ENCODE data around the gene EBP. TPM values are rescaled to one million over a fixed set of nuclear protein-coding genes. Genes with fewer than 3 reads are reported as not detected.

The EBP gene
- total and polyA plus RNA-seq, 2 donors (not counting 1 experiment from before 2014, with no cell fraction given), result 61.0 to 93.5 TPM

- Histone ChIP-seq H3K4me1 (ENCODE audit: control insufficient read depth, extremely low read depth, insufficient read depth, low read length) (no peaks in the 10 kb centered on the region), H2AFZ (ENCODE audit: low read length) (peak overlapping the region; percentile 86)
- no peak for DNase-seq (ENCODE audit: low read depth in 2 of 2)
Measured at GRCh38 chrX:48509619-48510018, 12.0 kb upstream of the EBP start.

GRCh38 chrX:48511560-48511959, 10.0 kb upstream of the EBP start:
- peak; percentile 39 to 48 for TF ChIP-seq CTCF (conservative IDR thresholded peaks at IDR 0.05 in 1 of 2, IDR thresholded peaks at IDR 0.05 in 1 of 2; ENCODE audit: low read depth in 1 of 2, low read length in 2 of 2)
- TF ChIP-seq EZH2 (IDR thresholded peaks at IDR 0.05; ENCODE audit: low read length, missing control alignments), result no peak

More at GRCh38 chrX:48509619-48510018, 12.0 kb upstream of the EBP start:
- Histone ChIP-seq H4K20me1 (ENCODE audit: control insufficient read depth, extremely low read depth, insufficient read depth, low read length) (no peaks in the 10 kb centered on the region), H3K9me3 (ENCODE audit: control insufficient read depth, insufficient read depth, low read depth, low read length) (no peaks in the 10 kb centered on the region), H3K27me3 (ENCODE audit: control insufficient read depth, insufficient read depth, low read length) (no peaks in the 10 kb centered on the region), H3K36me3 (ENCODE audit: control insufficient read depth, insufficient read depth, low read length) (no peaks in the 10 kb centered on the region), H3K9ac (ENCODE audit: insufficient read depth, low read length) (no peak overlapping the region), H3K79me2 (ENCODE audit: control insufficient read depth, insufficient read depth, low read length) (no peaks in the 10 kb centered on the region), H3K4me3 (replicated peaks in 1 of 4; ENCODE audit: control extremely low read depth in 1 of 4, insufficient read depth in 1 of 4, low read depth in 3 of 4, low read length in 4 of 4) (peak overlapping the region; percentile 59 to 74 (median 67)), H3K27ac (ENCODE audit: insufficient read depth, low read length) (no peak overlapping the region), H3K4me2 (ENCODE audit: extremely low read depth, insufficient read depth, low read length) (peak overlapping the region; percentile 87)
- TF ChIP-seq EZH2 (IDR thresholded peaks at IDR 0.05; ENCODE audit: low read length, missing control alignments) (no peak), CTCF (conservative IDR thresholded peaks at IDR 0.05 in 1 of 2, IDR thresholded peaks at IDR 0.05 in 1 of 2; ENCODE audit: low read depth in 1 of 2, low read length in 2 of 2) (no peak)

GRCh38 chrX:48512371-48512935, 9.2 kb upstream of the EBP start:
- no peaks in the 10 kb centered on the region for H3K4me1 ChIP-seq (ENCODE audit: control insufficient read depth, extremely low read depth, insufficient read depth, low read length)
- H3K79me2 ChIP-seq (ENCODE audit: control insufficient read depth, insufficient read depth, low read length), result no peaks in the 10 kb centered on the region
- no peaks in the 10 kb centered on the region for H3K27me3 ChIP-seq (ENCODE audit: control insufficient read depth, insufficient read depth, low read length)
- H3K9ac ChIP-seq (ENCODE audit: insufficient read depth, low read length), result no peak overlapping the region
- no peaks in the 10 kb centered on the region for H3K9me3 ChIP-seq (ENCODE audit: control insufficient read depth, insufficient read depth, low read depth, low read length)
- no peak overlapping the region for H3K4me3 ChIP-seq (replicated peaks in 1 of 4; ENCODE audit: control extremely low read depth in 1 of 4, insufficient read depth in 1 of 4, low read depth in 3 of 4, low read length in 4 of 4)
- no peaks in the 10 kb centered on the region for H4K20me1 ChIP-seq (ENCODE audit: control insufficient read depth, extremely low read depth, insufficient read depth, low read length)
- no peak overlapping the region for H3K4me2 ChIP-seq (ENCODE audit: extremely low read depth, insufficient read depth, low read length)
- H2AFZ ChIP-seq (ENCODE audit: low read length), result no peak overlapping the region
- DNase-seq (ENCODE audit: low read depth in 2 of 2), result no peak
- no peak overlapping the region for H3K27ac ChIP-seq (ENCODE audit: insufficient read depth, low read length)
- TF ChIP-seq CTCF (conservative IDR thresholded peaks at IDR 0.05 in 1 of 2, IDR thresholded peaks at IDR 0.05 in 1 of 2; ENCODE audit: low read depth in 1 of 2, low read length in 2 of 2) (no peak), EZH2 (IDR thresholded peaks at IDR 0.05; ENCODE audit: low read length, missing control alignments) (no peak)
- no peaks in the 10 kb centered on the region for H3K36me3 ChIP-seq (ENCODE audit: control insufficient read depth, insufficient read depth, low read length)

More at GRCh38 chrX:48511560-48511959, 10.0 kb upstream of the EBP start:
- no peaks in the 10 kb centered on the region for H3K79me2 ChIP-seq (ENCODE audit: control insufficient read depth, insufficient read depth, low read length)
- no peak overlapping the region for H3K4me2 ChIP-seq (ENCODE audit: extremely low read depth, insufficient read depth, low read length)
- H4K20me1 ChIP-seq (ENCODE audit: control insufficient read depth, extremely low read depth, insufficient read depth, low read length), result no peaks in the 10 kb centered on the region
- H3K4me3 ChIP-seq (replicated peaks in 1 of 4; ENCODE audit: control extremely low read depth in 1 of 4, insufficient read depth in 1 of 4, low read depth in 3 of 4, low read length in 4 of 4), result no peak overlapping the region
- no peak overlapping the region for H3K9ac ChIP-seq (ENCODE audit: insufficient read depth, low read length)
- no peaks in the 10 kb centered on the region for H3K4me1 ChIP-seq (ENCODE audit: control insufficient read depth, extremely low read depth, insufficient read depth, low read length)
- H3K27me3 ChIP-seq (ENCODE audit: control insufficient read depth, insufficient read depth, low read length), result no peaks in the 10 kb centered on the region
- no peaks in the 10 kb centered on the region for H3K36me3 ChIP-seq (ENCODE audit: control insufficient read depth, insufficient read depth, low read length)
- no peaks in the 10 kb centered on the region for H3K9me3 ChIP-seq (ENCODE audit: control insufficient read depth, insufficient read depth, low read depth, low read length)
- H3K27ac ChIP-seq (ENCODE audit: insufficient read depth, low read length), result no peak overlapping the region
- no peak overlapping the region for H2AFZ ChIP-seq (ENCODE audit: low read length)
- no peak for DNase-seq (ENCODE audit: low read depth in 2 of 2)

Measured in fibroblast of lung (primary cell).